ENCODE measurements around the gene SLC24A5.

GRCh38 chr15:48153526-48153925 lies 32.7 kb downstream of the SLC24A5 start:
- TF ChIP-seq CTCF (conservative IDR thresholded peaks at IDR 0.05 in 1 of 2, IDR thresholded peaks at IDR 0.05 in 1 of 2; ENCODE audit: extremely low read depth in 1 of 2, insufficient read depth in 1 of 2, low read depth in 1 of 2, low read length in 2 of 2) (no peak), EZH2 (IDR thresholded peaks at IDR 0.05; ENCODE audit: borderline replicate concordance, low read length) (no peak)
